IPS-18c (cell line): ENCODE data around the gene MYOM3.
A peak's percentile ranks its signal among the peaks of the same experiment; 100 is the strongest.
"Not testable (repeated sequence)": the region's sequence is repeated elsewhere in the genome, so short reads cannot be mapped to it uniquely, and the experiment has no call there.

ENCODE experiments used
- H3K4me3 ChIP-seq: 2 replicates; pipeline ENCODE4 v1.7.0; 2013; ENCODE audit warnings: low read depth, mild to moderate bottlenecking, low read length, moderate library complexity; ENCODE audit not compliant: insufficient read depth
- H3K9me3 ChIP-seq: one replicate; pipeline ENCODE4 v1.6.1; 2013; ENCODE audit warnings: mild to moderate bottlenecking, low read length, moderate library complexity; ENCODE audit not compliant: control insufficient read depth, insufficient read depth

MYOM3 gene

GRCh38 chr1:24070821-24071393 is 41.0 kb downstream of the MYOM3 start:
- Histone ChIP-seq H3K9me3 (no peaks in the 10 kb centered on the region), H3K4me3 (peak overlapping the region; percentile 41; the same call in 1 of the 2 replicates)

- no peaks in the 10 kb centered on the region for H3K9me3 ChIP-seq
- H3K4me3 ChIP-seq, result no peak overlapping the region
Measured at GRCh38 chr1:24069817-24070216, 42.1 kb downstream of the MYOM3 start.

GRCh38 chr1:24067978-24068377 is 44.0 kb downstream of the MYOM3 start:
- H3K9me3 ChIP-seq, result no peaks in the 10 kb centered on the region
- no peak overlapping the region for H3K4me3 ChIP-seq

- Histone ChIP-seq H3K9me3 (no peaks in the 10 kb centered on the region), H3K4me3 (no peak overlapping the region)
Measured at GRCh38 chr1:24065304-24065703, 46.6 kb downstream of the MYOM3 start.

- Histone ChIP-seq H3K4me3 (no peak overlapping the region), H3K9me3 (no peaks in the 10 kb centered on the region)
Measured at GRCh38 chr1:24062221-24062620, 49.7 kb downstream of the MYOM3 start.

GRCh38 chr1:24060482-24060881 is 51.5 kb downstream of the MYOM3 start:
- no peak overlapping the region for H3K4me3 ChIP-seq
- no peaks in the 10 kb centered on the region for H3K9me3 ChIP-seq

- no peaks in the 10 kb centered on the region for H3K9me3 ChIP-seq
- no peak overlapping the region for H3K4me3 ChIP-seq
Measured at GRCh38 chr1:24058671-24059455, 53.1 kb downstream of the MYOM3 start.

GRCh38 chr1:24057171-24057570 is 54.8 kb downstream of the MYOM3 start:
- no peaks in the 10 kb centered on the region for H3K9me3 ChIP-seq

GRCh38 chr1:24055681-24056080 is 56.3 kb downstream of the MYOM3 start:
- Histone ChIP-seq H3K4me3 (no peak overlapping the region), H3K9me3 (no peaks in the 10 kb centered on the region)

More at GRCh38 chr1:24057171-24057570, 54.8 kb downstream of the MYOM3 start:
- no peak overlapping the region for H3K4me3 ChIP-seq

- no peaks in the 10 kb centered on the region for H3K9me3 ChIP-seq
- no peak overlapping the region for H3K4me3 ChIP-seq
Measured at GRCh38 chr1:24052220-24052619, 59.7 kb downstream of the MYOM3 start.

- Histone ChIP-seq H3K9me3 (no peaks in the 10 kb centered on the region), H3K4me3 (no peak overlapping the region)
Measured at GRCh38 chr1:24051206-24051945, 60.6 kb downstream of the MYOM3 start.

GRCh38 chr1:24049733-24050132 is 62.2 kb downstream of the MYOM3 start:
- no peaks in the 10 kb centered on the region for H3K9me3 ChIP-seq
- H3K4me3 ChIP-seq, result no peak overlapping the region

GRCh38 chr1:24048894-24049293 is 63.0 kb downstream of the MYOM3 start:
- H3K9me3 ChIP-seq, H3K4me3 ChIP-seq: not testable (repeated sequence)

GRCh38 chr1:24048205-24048869 is 63.6 kb downstream of the MYOM3 start:
- no peaks in the 10 kb centered on the region for H3K9me3 ChIP-seq
- no peak overlapping the region for H3K4me3 ChIP-seq

GRCh38 chr1:24047110-24047477 is 64.8 kb downstream of the MYOM3 start:
- H3K9me3 ChIP-seq, result no peaks in the 10 kb centered on the region
- no peak overlapping the region for H3K4me3 ChIP-seq

- Histone ChIP-seq H3K4me3 (no peak overlapping the region), H3K9me3 (no peaks in the 10 kb centered on the region)
Measured at GRCh38 chr1:24045771-24046170, 66.2 kb downstream of the MYOM3 start.

GRCh38 chr1:24044672-24045071 is 67.3 kb downstream of the MYOM3 start:
- not testable (repeated sequence) for H3K4me3 ChIP-seq, H3K9me3 ChIP-seq
